HG02884 (cell line): Measurements from ENCODE around the gene TAMM41.
"Not testable (repeated sequence)": the region's sequence is repeated elsewhere in the genome, so short reads cannot be mapped to it uniquely, and the experiment has no call there.

Experiments
- ATAC-seq: cut with Tn5 transposase; IDR thresholded peaks from one replicate; pipeline ENCODE4 v1.9.1; 2021; ENCODE audit warnings: mild to moderate bottlenecking, moderate library complexity; ENCODE audit not compliant: unreplicated experiment

The TAMM41 gene

DNA sequence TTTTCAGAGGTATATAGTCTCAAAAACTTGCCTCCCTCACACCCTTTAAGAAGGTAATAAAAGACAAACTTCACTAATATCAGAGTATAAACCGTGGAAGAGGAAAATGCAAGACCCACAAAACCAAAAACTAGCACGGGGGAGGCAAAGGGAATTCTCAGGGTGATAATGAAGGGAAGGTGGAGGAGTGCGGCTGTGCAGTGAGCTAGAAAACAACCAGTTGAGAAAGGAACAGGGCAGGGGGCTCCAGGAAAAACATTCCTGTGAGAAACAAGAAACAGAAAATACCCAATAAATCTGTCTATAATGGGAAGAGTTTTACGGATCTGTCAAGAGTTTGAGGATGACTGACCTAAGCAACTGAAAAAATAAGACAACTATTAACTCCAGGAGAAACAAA is 31.6 kb downstream of the TAMM41 start:
- ATAC-seq: no peak

DNA sequence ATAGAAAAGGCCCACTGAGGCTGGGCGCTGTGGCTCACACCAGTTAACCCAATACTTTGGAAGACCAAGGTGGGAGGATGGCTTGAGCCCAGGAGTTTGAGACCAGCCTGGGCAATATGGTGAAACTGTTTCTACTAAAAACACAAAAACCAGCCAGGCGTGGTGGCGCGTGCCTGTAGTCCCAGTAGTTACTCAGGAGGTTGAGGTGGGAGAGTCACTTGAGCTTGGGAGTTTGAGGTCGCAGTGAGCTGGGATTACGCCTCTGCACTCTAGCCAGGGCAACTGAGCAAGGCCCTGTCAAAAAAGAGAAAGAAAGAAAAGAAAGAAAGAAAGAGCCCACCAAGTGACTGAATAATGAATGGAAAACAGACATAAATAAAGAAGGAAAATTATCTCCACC is 32.0 kb downstream of the TAMM41 start:
- no peak for ATAC-seq

DNA sequence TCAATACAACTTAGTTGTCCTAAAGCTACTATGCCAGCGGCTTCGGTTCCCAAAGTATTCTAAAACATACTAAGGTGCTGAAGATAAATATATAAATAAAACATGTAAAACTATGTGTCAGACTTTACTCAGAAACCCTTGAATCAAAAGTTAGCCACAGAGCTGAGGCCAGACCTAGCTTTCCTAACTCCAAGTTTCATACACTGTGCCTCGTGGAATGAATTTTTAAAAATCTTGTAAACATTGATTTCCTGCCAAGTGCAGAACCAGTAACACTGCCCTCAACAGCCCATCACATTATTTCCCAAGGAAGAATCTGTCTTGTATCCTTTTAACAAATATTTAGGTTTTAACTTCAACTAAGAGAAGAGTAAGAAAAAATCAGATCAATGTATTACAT is 36.4 kb downstream of the TAMM41 start:
- no peak for ATAC-seq

DNA sequence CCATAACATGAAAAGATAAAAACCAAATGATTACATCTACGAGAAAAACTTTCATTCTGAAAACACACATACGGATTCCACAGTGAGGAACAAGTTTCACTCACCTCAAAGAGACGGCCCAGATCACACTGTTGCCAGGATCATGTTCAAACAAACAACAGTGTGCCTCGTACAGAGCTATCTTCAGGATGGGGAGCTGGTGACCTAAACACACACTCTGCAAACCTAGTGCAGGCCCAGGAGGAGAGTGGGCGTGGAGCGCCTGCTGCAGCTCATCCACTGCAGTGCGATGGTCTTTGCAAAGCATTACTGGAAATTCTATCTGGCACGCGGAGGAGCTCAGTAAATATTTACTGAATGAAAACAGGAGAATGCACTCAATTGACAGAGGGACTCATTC is 38.5 kb downstream of the TAMM41 start:
- no peak for ATAC-seq

GRCh38 chr3:11807686-11808085 is 39.0 kb downstream of the TAMM41 start:
- no peak for ATAC-seq

DNA sequence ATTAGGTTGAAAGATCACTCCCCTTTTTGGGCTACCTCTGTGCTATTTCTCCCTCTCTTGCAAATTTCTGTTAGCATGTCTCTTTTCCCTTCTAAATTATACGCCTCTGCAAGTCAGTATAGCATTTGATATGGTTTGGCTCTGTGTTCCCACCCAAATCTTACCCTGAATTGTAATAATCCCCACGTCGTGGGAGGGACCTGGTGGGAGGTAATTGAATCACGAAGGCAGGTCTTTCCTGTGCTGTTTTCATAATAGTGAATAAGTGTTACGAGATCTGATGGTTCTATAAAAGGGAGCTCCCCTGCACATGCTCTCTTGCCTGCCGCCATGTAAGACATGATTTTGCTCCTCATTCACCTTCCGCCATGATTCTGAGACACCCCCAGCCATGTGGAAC is 41.0 kb downstream of the TAMM41 start:
- ATAC-seq: no peak

DNA sequence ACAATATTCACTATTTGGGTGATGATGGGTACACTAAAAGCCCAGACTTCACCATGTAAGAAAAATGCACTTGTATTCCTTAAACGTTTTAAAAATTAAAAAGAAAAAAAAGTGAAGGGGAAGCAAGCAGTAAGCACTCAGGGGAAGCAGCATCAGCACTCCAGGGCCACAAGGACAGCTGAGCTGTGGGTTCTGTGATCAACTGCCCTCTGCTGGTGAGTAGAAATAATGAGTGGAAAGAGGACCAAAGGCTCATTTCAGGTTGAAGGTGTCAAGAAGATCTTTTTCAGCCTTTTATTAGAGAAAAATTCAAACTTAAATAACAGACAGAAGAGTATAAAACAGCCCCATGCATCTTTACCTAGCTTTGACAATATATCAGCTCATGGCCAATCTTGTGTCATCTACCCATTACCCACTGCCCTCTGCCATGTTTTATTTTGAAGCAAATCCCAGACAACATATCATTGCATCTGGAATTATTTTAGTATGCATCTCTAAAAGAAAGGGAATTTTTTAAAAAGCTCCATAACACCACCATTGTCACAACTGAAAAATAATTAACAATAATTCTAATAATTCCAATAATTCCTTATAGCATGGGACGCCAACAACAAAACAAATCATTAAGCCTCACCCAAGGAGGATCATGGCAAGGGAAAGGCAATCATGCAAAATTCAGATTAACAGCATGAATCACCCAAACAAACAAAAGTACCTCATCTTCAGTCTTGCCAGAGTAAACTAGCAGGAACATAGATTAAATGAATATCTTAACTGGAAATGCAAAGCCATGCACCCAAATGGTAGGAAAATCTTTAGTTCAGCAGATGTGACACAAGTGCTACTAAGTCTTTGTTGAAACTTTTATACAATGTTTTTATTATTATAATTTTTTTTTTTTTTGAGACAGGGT is 42.5 kb downstream of the TAMM41 start:
- no peak for ATAC-seq

DNA sequence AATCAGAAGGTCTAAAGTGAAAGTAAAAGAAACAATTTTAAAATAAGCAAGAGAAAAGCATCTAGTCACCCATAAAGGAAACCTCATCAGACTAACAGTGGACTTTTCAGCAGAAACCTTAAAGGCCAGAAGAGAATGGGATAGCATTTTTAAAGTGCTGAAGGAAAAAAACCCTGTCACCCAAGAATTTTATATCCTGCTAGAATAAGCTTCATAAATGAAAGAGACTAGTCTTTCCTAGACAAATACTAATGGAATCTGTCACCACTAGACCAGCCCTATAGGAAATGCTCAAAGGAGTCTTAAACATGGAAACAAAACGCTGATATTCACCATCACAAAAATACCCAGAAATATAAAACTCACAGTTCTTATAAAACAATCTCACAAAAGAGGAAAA is 46.9 kb downstream of the TAMM41 start:
- ATAC-seq: no peak

DNA sequence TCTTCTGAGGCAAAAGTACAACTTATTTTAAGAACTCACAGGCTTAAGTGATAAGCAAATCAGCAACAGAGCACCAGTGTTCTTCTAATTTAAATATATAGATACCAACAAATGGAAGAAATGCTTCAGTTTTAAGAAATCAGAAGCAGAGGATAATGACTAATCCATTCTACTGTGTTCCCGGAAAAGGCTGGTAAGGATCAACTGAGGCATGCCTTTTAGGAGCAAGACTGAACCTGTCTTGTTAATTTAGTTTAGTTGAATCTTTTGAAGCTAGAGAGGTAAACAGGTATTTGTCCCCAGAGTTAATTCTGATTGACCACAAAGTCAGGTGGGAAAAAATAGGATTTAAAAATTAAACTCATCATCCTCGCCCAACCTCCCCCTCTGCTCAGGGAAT is 51.8 kb downstream of the TAMM41 start:
- ATAC-seq: no peak

GRCh38 chr3:11791339-11792200 is 55.1 kb downstream of the TAMM41 start:
- no peak for ATAC-seq

DNA sequence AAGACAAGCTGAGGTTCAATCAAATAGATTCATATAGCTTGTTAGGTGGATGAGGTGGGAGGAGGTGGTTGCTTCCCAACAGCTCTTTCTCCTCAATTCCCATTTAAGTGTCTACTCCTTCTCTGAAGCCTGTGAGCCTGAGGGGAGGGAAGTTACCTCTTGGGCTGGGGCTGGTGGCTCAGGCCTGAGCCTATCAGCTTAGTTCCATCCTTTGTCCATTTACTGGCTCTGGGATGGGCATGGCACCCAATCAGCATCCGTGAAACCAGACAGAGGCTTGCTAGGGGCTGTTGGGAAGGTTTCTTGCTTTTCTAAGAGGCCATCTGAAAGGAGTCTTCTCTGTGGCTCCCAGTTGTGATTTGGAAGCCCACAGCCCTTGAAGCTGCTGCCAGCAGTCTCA is 57.3 kb downstream of the TAMM41 start:
- no peak for ATAC-seq

DNA sequence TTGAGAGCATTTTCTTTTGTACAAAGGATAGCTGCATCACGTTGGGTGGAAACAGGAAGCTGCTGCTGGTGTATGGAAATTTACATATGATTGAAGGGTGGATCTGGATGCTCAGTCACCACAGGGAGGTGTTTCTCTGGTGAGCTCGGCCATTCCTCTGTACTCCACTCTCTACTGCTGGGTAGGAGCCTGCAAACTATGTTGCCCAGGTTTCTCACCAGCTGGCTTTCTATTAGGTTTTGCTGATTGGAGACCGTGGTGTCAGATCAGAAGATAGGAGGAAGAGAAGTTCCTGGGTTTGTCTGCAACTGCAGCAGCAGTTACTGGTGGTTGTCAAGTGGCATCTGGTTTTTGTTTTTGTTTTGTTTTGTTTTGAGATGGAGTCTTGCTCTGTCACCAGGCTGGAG is 61.7 kb downstream of the TAMM41 start:
- ATAC-seq: no peak

DNA sequence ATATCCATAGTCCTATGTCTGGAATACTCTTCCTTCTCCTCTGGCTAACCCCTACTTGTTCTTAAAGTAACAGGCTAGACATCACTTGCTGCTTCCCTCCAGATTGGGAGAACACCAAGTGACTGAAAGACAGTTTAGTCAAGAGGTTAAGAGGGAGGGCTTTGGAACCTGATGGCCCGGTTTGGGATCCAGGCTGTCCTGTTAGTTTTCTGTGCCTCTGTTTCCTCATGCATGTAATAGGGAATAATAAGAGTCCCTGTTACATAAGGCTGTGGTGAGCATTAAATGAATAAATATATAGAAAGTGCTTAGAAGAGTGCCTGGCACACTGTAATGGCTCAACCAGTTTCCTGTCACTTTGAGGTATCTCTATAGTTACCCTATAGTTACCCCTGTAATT is 66.3 kb downstream of the TAMM41 start:
- ATAC-seq: no peak

GRCh38 chr3:11779626-11780025 is 67.1 kb downstream of the TAMM41 start:
- no peak for ATAC-seq

DNA sequence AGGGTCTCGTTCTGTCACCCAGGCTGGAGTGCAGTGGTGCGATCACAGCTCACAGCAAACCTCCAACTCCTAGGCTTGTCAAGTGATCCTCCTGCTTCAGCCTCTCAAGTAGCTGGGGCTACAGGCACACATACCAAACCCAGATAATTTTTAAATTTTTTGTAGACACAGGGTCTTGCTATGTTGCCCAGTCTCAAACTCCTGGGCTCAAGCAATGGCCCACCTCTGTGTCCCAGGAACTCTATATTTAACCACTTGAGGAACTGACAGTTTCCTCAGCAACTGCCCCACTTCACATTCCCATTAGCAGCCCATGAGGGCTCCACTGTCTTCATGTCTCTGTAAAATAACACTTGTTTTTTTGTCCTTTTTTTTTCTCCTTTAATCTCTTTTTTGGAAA is 68.4 kb downstream of the TAMM41 start:
- no peak for ATAC-seq

- ATAC-seq: no peak
These were observed 70.3 kb downstream of the TAMM41 start for GRCh38 chr3:11776346-11776745.

GRCh38 chr3:11775493-11775892 is 71.2 kb downstream of the TAMM41 start:
- no peak for ATAC-seq

- no peak for ATAC-seq
These were observed 72.3 kb downstream of the TAMM41 start for GRCh38 chr3:11774296-11774877.

DNA sequence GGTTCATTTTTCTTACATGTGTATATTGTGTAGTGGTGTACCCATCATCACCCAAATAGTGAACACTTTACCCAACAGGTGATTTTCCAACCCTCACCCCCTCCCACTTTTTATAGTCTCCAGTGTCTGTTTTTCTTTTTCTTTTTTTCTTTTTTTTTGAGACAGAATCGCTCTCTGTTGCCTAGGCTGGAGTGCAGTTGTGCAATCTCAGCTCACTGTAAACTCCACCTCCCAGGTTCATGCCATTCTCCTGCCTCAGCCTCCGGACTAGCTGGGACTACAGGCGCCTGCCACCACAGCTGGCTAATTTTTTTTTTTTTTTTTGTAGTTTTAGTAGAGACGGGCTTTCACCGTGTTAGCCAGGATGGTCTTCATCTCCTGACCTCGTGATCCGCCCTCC is 74.8 kb downstream of the TAMM41 start:
- not testable (repeated sequence) for ATAC-seq

GRCh38 chr3:11770477-11771391 is 76.0 kb downstream of the TAMM41 start:
- ATAC-seq: peak; percentile 100
